KG1 (cell line): ENCODE data around the gene BBS9.

Experiments used
- DNase-seq: peaks from one replicate; lab custom pipeline; 2025; lab: John Stamatoyannopoulos, UW

Gene BBS9

GRCh38 chr7:33127085-33127484, 2.3 kb upstream of the BBS9 start:
- no peak for DNase-seq

DNA sequence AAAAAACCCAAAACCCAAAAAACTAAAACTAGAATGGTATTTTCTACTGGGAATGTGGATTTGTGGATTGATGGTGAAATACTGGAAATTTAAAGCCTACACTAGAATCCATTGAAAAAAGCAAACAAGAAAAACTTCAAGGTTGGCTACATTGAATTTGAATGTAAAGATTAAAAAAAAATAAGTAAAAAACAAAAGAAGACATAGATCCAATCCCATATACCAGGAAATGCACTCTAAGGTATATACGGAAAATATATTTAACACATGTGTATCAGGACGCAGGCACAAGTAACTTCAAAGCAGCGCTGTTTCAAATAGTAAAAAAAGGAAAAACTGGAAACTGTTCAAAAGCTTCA, 754 bp upstream of the BBS9 start:
- no peak for DNase-seq

DNA sequence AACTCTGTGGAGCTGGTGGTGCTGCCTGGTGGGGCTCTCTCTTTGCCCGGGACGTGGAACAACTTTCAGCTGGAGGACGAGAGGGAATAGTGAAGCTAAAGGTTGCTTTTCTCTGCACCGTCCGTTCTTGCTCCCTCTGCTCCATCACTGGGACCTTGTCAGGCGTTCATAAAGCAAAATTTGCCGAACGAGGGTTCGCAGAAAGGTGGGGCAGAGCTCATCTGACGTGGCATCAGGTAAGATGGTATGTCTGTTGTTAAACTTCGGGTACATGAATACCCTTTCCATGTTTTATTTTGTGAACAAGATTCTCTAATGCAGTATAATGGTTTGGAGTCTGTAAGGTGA, 416 bp downstream of the BBS9 start:
- DNase-seq = no peak

- no peak for DNase-seq
Measured at GRCh38 chr7:33130184-33130583, 820 bp downstream of the BBS9 start.

GRCh38 chr7:33137103-33137502, 7.7 kb downstream of the BBS9 start:
- no peak for DNase-seq

GRCh38 chr7:33142585-33142984, 13.2 kb downstream of the BBS9 start:
- DNase-seq = no peak

DNA sequence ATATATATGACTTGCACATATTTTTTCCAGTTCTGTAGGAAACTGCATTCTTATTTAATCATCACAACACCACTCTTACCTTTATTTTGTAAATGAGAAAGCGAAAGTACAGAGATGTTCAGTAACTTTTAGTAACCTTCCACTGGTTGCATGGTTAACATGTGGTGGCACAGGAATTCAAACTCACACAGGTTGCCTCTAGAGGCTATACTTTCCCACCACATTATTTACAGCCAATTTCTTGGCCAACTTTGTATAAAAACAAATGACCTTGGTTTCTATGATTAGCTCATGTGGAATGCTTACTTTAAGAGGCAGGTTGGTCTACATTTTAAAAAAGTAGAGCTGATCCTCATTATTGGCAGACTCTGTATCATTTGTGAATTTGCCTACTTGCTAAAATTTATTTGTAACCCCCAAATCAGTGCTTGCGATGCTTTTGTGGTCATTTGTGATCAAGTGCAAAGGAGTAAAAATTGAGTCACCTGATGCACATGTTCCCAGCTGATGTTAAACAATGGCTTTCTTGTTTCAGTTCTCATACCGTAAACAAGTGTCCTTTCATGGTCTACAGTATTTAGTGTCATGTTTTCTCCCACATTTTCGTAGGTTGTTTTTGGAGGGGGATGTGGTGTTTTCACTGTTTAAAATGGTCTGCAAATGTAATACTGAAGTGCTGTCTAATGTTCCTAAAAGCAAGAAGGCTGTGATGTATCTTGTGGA, 14.8 kb downstream of the BBS9 start:
- no peak for DNase-seq

DNA sequence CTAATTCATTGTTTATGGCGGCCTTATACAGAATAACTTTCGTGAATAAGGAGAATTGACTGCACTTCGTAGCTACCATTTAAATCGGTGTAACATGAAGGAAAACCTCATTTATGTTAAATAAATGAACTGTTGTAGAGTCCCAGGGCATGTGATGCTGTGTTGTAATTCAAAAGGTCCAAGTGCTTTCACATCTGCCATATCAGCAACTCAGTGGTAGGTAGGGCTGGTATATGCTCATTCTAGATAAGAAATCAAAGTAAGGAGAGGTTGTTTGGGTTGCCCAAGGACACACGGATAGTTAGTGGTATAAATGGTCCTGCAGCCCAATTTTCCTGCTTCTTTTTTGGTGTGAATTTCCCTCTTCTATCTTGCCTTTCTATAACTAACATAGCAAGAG, 15.8 kb downstream of the BBS9 start:
- DNase-seq = no peak

DNA sequence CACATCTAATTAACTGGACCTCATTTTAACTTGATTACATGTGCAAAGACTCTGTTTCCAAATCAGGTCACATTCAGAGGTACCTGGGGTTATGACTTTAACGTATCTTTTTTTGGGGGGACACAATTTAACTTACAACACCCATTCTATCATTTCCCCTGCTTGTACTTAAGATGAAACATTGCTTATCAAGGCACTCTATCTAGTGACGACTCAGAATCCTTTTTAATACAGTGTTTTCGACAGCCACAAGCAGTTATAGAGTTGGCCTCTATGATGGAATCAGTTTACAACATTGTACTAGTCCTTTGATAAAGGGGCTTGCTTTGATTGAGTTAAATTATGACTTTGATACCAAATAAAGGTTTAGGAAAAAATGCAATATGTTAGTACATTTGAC, 22.7 kb downstream of the BBS9 start:
- DNase-seq = no peak

GRCh38 chr7:33155811-33156210, 26.4 kb downstream of the BBS9 start:
- DNase-seq = no peak

DNA sequence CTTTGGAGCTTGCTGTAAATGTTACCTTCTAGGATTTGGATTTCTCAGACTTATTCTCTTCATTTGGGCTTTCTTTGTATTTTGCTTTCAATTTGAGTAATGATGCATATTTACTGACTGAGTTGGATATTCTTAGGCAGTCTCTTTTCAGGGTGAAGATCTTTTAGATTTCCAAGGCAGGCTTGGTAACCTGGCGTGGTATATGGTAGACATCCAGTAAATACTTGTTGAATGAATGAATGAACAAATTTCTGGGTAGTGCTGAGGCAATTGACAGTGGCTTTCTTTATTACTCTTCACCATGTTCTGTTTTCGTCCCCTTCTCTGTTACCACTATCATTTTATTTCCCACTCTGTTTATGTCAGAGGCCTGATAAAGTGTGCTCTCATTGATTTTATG, 27.1 kb downstream of the BBS9 start:
- DNase-seq = no peak

- DNase-seq = no peak
Measured at GRCh38 chr7:33157311-33157710, 27.9 kb downstream of the BBS9 start.

DNA sequence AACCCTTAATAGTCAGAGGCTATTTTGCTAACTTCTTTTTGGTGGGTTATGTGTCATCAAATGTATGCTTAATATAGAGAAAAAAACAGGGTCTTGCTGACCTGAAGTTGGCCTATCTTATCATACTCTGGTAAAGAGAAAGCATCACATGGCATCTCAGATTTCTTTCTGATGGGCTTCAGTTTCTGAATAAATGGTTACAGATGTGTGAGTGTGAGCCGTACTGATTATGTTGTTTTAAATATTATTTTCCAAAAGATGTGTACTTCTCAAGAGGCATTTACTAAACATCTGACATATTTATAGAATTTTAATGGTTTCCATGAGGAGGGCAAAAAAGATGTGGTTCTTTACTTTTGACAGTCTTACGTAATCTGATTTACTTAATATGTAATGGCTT, 28.4 kb downstream of the BBS9 start:
- DNase-seq = no peak

DNA sequence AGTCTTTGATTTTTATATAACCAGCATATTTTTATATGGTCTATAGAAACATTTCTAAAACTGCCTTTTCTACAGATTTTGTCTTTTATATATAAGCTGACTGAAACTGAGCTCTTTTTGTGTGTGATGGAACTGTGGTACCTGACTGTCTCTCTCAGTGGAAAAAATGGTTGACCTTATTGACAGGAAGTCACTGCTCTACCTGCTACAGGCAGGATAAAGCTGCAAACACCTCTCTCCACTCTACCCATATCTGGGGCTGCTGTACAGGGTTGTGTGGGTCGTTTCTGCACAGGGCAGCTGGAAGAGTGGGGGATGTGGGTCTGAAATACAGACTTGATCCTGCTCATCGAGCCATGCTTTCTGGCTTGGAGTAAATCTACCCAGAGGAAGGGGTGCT, 48.5 kb downstream of the BBS9 start:
- DNase-seq = no peak

DNA sequence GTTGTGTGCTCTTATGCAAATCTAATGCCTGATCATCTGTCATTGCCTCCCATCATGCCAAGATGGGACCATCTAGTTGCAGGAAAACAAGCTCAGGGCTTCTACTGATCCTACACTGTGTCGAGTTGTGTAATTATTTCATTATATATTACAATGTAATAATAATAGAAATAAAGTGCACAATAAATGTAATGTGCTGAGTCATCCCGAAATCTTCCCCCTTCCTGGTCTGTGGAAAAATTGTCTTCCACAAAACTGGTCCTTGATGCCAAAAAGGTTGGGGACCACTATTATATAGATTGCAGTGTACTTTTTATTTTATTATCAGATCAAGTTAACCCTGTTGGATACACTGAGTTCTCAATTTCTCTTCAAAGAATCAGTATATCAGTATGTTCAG, 50.2 kb downstream of the BBS9 start:
- DNase-seq = no peak

GRCh38 chr7:33183504-33183903, 54.1 kb downstream of the BBS9 start:
- no peak for DNase-seq

- DNase-seq = no peak
Measured at GRCh38 chr7:33184828-33185227, 55.5 kb downstream of the BBS9 start.

GRCh38 chr7:33185786-33186185, 56.4 kb downstream of the BBS9 start:
- peak; percentile 39 for DNase-seq

DNA sequence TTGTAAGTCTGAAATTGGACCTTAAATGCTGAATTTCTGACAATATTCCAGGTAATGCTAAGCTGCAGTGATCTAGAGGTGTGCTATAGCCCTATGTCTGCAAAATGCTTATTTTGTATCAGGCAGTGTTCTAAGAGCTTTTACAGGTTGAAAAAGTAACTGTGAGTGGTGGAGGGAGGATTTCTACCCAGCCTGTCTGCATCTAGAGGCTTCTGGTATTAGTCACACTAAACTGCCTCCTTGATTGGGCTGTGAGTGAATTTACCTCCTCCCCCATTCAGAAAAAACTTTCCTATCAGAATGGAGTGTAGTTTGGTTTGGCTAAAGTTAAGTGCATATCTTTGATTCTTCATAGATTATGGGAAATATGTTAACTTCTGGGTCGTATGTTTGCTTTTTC, 56.8 kb downstream of the BBS9 start:
- no peak for DNase-seq

- DNase-seq = no peak
Measured at GRCh38 chr7:33190688-33191304, 61.4 kb downstream of the BBS9 start.

- no peak for DNase-seq
Measured at GRCh38 chr7:33191340-33191739, 62.0 kb downstream of the BBS9 start.

DNA sequence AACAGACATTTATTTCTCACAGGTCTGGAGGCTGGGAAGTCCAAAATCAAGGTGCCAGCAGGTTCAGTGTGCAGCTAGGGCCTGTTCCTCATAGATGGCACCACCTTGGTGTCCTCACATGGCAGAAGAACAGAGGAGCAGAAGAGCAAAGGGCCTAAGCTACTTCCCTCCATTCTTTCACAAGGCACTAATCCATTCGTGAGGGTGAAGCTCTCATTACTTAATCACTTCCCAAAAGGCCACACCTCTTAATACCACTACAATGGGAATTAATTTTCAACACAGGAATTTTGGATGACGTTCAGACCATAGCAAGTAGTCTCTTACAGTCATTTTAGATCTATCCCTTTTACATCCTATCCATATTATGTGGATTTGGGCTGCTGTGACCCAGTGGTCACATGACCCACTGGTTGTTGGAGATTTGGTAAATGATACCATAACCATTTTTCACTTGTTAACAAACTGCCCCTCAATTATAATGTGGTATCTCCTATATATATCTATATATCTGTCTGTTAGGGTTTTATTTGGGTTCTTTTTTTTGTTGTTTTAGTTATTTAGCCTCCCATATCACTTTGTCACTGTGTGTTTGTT, 63.4 kb downstream of the BBS9 start:
- no peak for DNase-seq

DNA sequence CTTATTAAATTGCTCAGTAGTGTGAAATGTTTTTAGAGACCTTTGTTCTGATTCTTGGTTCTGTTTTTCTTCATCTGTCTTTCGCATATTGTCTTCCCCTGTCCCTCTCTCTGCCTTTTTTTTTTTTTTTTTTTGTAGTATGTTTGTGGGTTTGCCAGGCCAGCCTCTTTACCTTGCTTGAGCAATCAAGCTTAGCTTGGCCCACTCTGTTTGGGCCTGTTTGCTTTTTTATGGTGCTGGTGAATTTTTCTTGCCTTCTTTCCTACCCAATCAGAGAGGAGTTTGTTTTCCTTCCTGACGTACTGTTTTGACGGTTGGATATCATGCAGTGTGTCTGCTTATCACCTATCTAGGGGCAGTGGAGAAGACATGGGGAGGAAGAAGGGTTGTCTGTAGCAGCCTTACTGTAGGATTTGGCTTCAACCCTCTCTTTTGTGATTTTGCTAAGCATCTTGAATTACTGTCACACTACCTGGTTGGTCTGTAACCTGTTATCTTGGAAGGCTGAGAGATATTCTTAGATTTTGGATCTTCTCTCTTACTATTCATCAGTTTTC, 64.0 kb downstream of the BBS9 start:
- DNase-seq = no peak

GRCh38 chr7:33195264-33195663, 65.9 kb downstream of the BBS9 start:
- DNase-seq = no peak
